ENCODE data around the gene MCC. TPM values are rescaled to one million over a fixed set of nuclear protein-coding genes. Genes with fewer than 3 reads are reported as not detected.

Gene MCC
- total and polyA plus RNA-seq, 2 experiments from 2014 or later: 8.3 to 31.5 TPM

GRCh38 chr5:113325054-113325453 lies 163.2 kb downstream of the MCC start:
- H3K27me3 ChIP-seq: no peaks in the 10 kb centered on the region
- H3K9me2 ChIP-seq (replicated peaks; ENCODE audit: insufficient read depth): no peaks in the 10 kb centered on the region
- TF ChIP-seq EZH2phosphoT487 (IDR thresholded peaks at IDR 0.05; ENCODE audit: low read depth, severe bottlenecking, unreplicated experiment) (no peak), EZH2 (IDR thresholded peaks at IDR 0.05; ENCODE audit: borderline replicate concordance) (no peak), CTCF (IDR thresholded peaks at IDR 0.05; ENCODE audit: poor library complexity) (no peak)
- H2AFZ ChIP-seq: no peak overlapping the region
- H3K36me3 ChIP-seq (replicated peaks; ENCODE audit: insufficient read depth, low read depth): no peaks in the 10 kb centered on the region
- no peak overlapping the region for H3K4me3 ChIP-seq
- 54% methylated on average over 4 of the region's 4 CpGs for WGBS (ENCODE audit: low lambda C conversion rate, missing lambda C conversion rate)
- DNase-seq (ENCODE audit: low spot score): no peak
- no peaks in the 10 kb centered on the region for H3K9me3 ChIP-seq (ENCODE audit: low read depth)
- peak overlapping the region; percentile 2 for H3K4me2 ChIP-seq
- peaks cover 13% of the 10 kb centered on the region for H3K4me1 ChIP-seq (ENCODE audit: insufficient read depth)
- H3K27ac ChIP-seq: peak overlapping the region; percentile 12
- no peaks in the 10 kb centered on the region for H4K20me1 ChIP-seq (ENCODE audit: insufficient read depth, poor library complexity, severe bottlenecking)
- H3K79me2 ChIP-seq: no peaks in the 10 kb centered on the region

GRCh38 chr5:113321276-113321675 lies 167.0 kb downstream of the MCC start:
- Histone ChIP-seq H4K20me1 (ENCODE audit: insufficient read depth, poor library complexity, severe bottlenecking) (no peaks in the 10 kb centered on the region), H3K4me3 (no peak overlapping the region), H3K4me1 (ENCODE audit: insufficient read depth) (peaks cover 22% of the 10 kb centered on the region), H3K9me3 (ENCODE audit: low read depth) (no peaks in the 10 kb centered on the region), H3K27ac (no peak overlapping the region), H2AFZ (no peak overlapping the region), H3K4me2 (no peak overlapping the region), H3K27me3 (no peaks in the 10 kb centered on the region), H3K36me3 (replicated peaks; ENCODE audit: insufficient read depth, low read depth) (no peaks in the 10 kb centered on the region), H3K9me2 (replicated peaks; ENCODE audit: insufficient read depth) (no peaks in the 10 kb centered on the region), H3K79me2 (no peaks in the 10 kb centered on the region)
- no peak for DNase-seq (ENCODE audit: low spot score)
- WGBS (ENCODE audit: low lambda C conversion rate, missing lambda C conversion rate): 66% methylated on average over 2 of the region's 2 CpGs
- TF ChIP-seq EZH2phosphoT487 (IDR thresholded peaks at IDR 0.05; ENCODE audit: low read depth, severe bottlenecking, unreplicated experiment) (no peak), CTCF (IDR thresholded peaks at IDR 0.05; ENCODE audit: poor library complexity) (peak; percentile 13)

GRCh38 chr5:113320273-113320780 lies 167.9 kb downstream of the MCC start:
- H3K9me3 ChIP-seq (ENCODE audit: low read depth): no peaks in the 10 kb centered on the region
- no peak for TF ChIP-seq EZH2 (IDR thresholded peaks at IDR 0.05; ENCODE audit: borderline replicate concordance)
- no peak overlapping the region for H2AFZ ChIP-seq
- no peaks in the 10 kb centered on the region for H3K79me2 ChIP-seq
- no peak overlapping the region for H3K4me3 ChIP-seq
- no peaks in the 10 kb centered on the region for H3K9me2 ChIP-seq (replicated peaks; ENCODE audit: insufficient read depth)
- DNase-seq (ENCODE audit: low spot score): no peak
- no peaks in the 10 kb centered on the region for H4K20me1 ChIP-seq (ENCODE audit: insufficient read depth, poor library complexity, severe bottlenecking)
- H3K36me3 ChIP-seq (replicated peaks; ENCODE audit: insufficient read depth, low read depth): no peaks in the 10 kb centered on the region
- no peaks in the 10 kb centered on the region for H3K27me3 ChIP-seq
- H3K27ac ChIP-seq: no peak overlapping the region
- peaks cover 22% of the 10 kb centered on the region for H3K4me1 ChIP-seq (ENCODE audit: insufficient read depth)
- peak overlapping the region; percentile 16 for H3K4me2 ChIP-seq

- no peaks in the 10 kb centered on the region for H3K9me3 ChIP-seq (ENCODE audit: low read depth)
- H4K20me1 ChIP-seq (ENCODE audit: insufficient read depth, poor library complexity, severe bottlenecking): no peaks in the 10 kb centered on the region
- no peaks in the 10 kb centered on the region for H3K79me2 ChIP-seq
- DNase-seq (ENCODE audit: low spot score): no peak
- H3K36me3 ChIP-seq (replicated peaks; ENCODE audit: insufficient read depth, low read depth): no peaks in the 10 kb centered on the region
- TF ChIP-seq EZH2phosphoT487 (IDR thresholded peaks at IDR 0.05; ENCODE audit: low read depth, severe bottlenecking, unreplicated experiment) (no peak), EZH2 (IDR thresholded peaks at IDR 0.05; ENCODE audit: borderline replicate concordance) (no peak), CTCF (IDR thresholded peaks at IDR 0.05; ENCODE audit: poor library complexity) (no peak)
- no peak overlapping the region for H3K27ac ChIP-seq
- no peaks in the 10 kb centered on the region for H3K9me2 ChIP-seq (replicated peaks; ENCODE audit: insufficient read depth)
- no peak overlapping the region for H2AFZ ChIP-seq
- 75% methylated on average over 5 of the region's 5 CpGs for WGBS (ENCODE audit: low lambda C conversion rate, missing lambda C conversion rate)
- no peak overlapping the region for H3K4me3 ChIP-seq
- H3K4me2 ChIP-seq: peak overlapping the region; percentile 16
- H3K4me1 ChIP-seq (ENCODE audit: insufficient read depth): peaks cover 22% of the 10 kb centered on the region
- no peaks in the 10 kb centered on the region for H3K27me3 ChIP-seq
Observed at GRCh38 chr5:113319256-113320053, 168.8 kb downstream of the MCC start.

Measured in hepatocyte (in vitro differentiated cells).